Adrenal gland (tissue), 5 donors: ENCODE measurements around the gene SIX1.

Source experiments
- CTCF ChIP-seq, 6 experiments: fragments of 450-650 bp in 4 of 6; fragments of 200-600 bp in 2 of 6; sonication (generic) in 1 of 6; IDR thresholded peaks; 1 replicate in 5 of 6; 2 replicates in 1 of 6; pipeline versions ENCODE4 v1.5.1 to v1.8.0; 2016 to 2021; ENCODE audit warnings: antibody characterized with exemption in 6 of 6, mild to moderate bottlenecking in 2 of 6, moderate library complexity in 1 of 6
- POLR2A ChIP-seq, 2 donors: fragments of 450-650 bp; IDR thresholded peaks; one replicate each; pipeline ENCODE4 v1.6.1; 2017; ENCODE audit warnings: antibody characterized with exemption in 2 of 2, mild to moderate bottlenecking in 2 of 2, moderate library complexity in 1 of 2
- donor health status: DM: no; HTN: no; CAD: no.

GRCh38 chr14:60652674-60653651, 3.7 kb upstream of the SIX1 start:
- TF ChIP-seq CTCF (IDR thresholded peaks at IDR 0.05) (no peak), POLR2A (IDR thresholded peaks at IDR 0.05) (no peak)
